ENCODE measurements around the gene RRM2.

- TF ChIP-seq POLR2AphosphoS5 (IDR thresholded peaks at IDR 0.05; ENCODE audit: low read depth): no peak
- TF ChIP-seq CTCF (conservative IDR thresholded peaks at IDR 0.05; ENCODE audit: low read depth in 2 of 2): no peak
- TF ChIP-seq EZH2 (IDR thresholded peaks at IDR 0.05; ENCODE audit: low read depth, unreplicated experiment): no peak
- TF ChIP-seq REST (IDR thresholded peaks at IDR 0.05; ENCODE audit: unreplicated experiment): no peak
- no peak for TF ChIP-seq ZNF462 (CRISPR knock-in tag; IDR thresholded peaks at IDR 0.05)
- no peak for TF ChIP-seq JUNB (IDR thresholded peaks at IDR 0.05; ENCODE audit: unreplicated experiment)
- no peak for TF ChIP-seq CREB1 (CRISPR knock-in tag; IDR thresholded peaks at IDR 0.05; ENCODE audit: low read depth)
- no peak for TF ChIP-seq EZH2phosphoT487 (IDR thresholded peaks at IDR 0.05; ENCODE audit: unreplicated experiment)
- no peak for TF ChIP-seq ETS1 (IDR thresholded peaks at IDR 0.05)
Observed at GRCh38 chr2:10119601-10120157, 2.9 kb upstream of the RRM2 start.
